IPS-11a (cell line): ENCODE data around the gene OSBPL6.
"Not testable (repeated sequence)": the region's sequence is repeated elsewhere in the genome, so short reads cannot be mapped to it uniquely, and the experiment has no call there.

ENCODE experiments used
- H3K4me3 ChIP-seq: one replicate; pipeline ENCODE4 v1.5.1; 2013; ENCODE audit warnings: low read depth, low read length, control low read depth

The OSBPL6 gene

DNA sequence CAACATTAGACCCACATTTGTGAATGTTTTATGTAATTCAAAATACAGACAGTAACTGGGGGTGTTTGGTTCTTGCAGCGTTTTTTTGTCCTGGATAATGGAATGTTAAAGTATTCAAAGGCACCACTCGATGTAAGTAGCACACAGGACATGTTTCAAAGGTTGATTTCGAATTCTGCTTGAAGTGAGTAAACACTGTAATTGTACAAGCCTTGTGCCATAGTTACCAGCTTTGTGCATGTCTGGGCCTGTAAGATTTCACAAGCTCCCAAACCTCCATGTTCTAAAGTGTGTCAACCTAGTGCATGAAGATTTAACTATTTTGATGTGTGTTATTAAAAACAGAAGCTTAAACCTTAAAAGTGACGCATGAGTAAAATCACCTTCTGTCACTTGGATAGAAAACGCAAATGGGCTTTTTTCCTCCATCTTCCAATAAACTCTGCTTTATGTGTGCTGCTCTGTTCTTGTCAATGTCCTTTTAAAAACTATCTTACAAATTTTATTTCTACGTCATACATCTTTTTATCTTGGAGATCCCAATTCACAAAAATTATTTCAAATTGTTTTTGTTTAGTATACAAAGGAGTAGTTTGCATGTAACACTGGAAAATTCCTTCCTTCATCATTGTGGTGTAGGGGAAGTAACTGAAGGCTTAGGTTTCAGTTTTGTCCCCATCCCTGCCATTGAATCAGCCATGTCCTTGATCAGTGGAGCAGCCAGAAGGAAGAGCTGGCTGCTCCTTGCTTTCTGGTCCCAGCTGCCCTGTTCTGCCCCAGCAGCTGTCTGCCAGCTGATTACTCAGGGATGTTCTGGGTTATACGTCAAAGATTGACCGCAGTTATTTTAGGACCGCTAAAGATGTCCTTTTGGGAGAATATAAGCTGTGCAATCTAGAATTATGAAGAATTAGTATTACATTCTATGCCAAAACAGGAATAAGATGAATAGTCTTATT is 137.4 kb downstream of the OSBPL6 start:
- no peak overlapping the region for H3K4me3 ChIP-seq

DNA sequence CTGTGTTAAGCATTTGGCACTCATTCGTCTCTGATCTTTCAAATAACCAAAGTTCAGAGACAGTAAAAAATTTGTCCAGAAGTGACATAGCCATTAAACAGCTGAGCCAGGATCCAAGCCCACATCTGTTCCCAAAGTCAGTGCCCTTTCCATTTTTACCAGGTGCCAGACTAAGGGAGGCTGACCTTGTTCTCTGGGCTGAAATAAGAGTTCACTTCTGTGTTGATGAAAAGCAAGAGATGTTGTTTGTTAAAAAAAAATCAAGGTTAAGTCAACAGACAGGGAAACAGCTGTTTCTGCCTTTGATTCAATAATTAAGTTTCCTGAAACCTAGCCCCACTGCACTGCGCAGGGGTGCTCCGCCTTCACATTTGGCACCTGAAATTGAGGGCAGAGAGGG is 139.5 kb downstream of the OSBPL6 start:
- H3K4me3 ChIP-seq: no peak overlapping the region

- H3K4me3 ChIP-seq: no peak overlapping the region
Observed at GRCh38 chr2:178335230-178335629, 140.9 kb downstream of the OSBPL6 start.

- no peak overlapping the region for H3K4me3 ChIP-seq
Observed at GRCh38 chr2:178344121-178344520, 149.8 kb downstream of the OSBPL6 start.

- no peak overlapping the region for H3K4me3 ChIP-seq
Observed at GRCh38 chr2:178345951-178346350, 151.6 kb downstream of the OSBPL6 start.

DNA sequence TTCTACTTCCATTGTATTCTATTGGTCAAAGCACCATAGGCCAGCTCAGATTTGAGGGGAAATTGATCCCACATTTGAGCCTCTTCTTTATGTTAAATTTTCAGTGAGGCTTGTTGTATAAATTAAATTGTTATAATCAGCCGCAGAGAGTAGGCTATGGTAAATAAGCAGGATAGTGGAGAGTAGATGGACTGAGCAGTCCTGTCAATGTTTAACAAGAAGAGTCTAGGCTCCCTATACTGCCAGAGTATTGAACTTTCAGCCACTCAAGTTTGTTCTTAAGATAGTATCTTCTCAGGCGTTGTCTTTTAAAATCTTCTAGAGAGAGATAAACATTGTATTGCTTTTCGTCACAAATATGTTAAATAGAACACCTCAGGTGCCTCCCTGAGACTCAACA is 155.7 kb downstream of the OSBPL6 start:
- no peak overlapping the region for H3K4me3 ChIP-seq

DNA sequence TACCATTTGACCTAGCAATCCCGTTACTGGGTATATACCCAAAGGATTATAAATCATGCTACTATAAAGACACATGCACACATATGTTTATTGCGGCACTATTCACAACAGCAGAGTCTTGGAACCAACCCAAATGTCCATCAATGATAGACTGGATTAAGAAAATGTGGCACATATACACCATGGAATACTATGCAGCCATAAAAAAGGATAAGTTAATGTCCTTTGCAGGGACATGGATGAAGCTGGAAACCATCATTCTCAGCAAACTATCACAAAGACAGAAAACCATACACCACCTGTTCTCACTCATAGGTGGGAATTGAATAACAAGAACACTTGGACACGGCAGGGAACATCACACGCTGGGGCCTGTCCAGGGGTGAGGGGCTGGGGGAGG is 163.4 kb downstream of the OSBPL6 start:
- H3K4me3 ChIP-seq: not testable (repeated sequence)

DNA sequence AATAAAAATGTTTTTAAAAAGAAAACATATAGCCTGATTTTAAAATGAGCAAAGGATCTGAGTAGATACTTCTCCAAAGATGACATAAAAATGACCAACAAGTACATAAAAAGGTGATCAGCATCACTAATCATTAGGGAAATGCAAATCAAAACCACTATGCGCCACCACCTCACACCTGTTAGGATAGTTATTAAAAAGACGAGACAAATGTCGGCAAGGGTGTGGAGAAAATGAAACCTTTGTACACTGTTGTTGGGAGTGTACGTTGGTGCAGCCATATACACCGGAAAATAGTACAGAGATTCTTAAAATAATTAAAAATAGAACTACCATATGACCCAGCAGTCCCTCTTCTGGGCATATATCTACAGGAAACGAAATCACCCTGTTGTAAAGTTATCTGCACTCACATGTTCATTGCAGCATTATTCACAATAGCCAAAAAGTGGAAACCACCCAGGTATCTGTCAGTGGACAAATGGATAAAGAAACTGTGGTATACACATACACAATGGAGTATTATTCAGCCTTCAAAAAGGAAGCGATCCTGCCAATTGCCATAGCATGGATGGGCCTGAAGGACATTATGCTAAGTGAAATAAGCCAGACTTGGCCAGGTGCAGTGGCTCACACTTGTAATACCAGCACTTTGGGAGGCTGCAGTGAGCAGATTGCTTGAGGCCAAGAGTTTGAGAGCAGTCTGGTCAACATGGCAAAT is 165.0 kb downstream of the OSBPL6 start:
- no peak overlapping the region for H3K4me3 ChIP-seq

DNA sequence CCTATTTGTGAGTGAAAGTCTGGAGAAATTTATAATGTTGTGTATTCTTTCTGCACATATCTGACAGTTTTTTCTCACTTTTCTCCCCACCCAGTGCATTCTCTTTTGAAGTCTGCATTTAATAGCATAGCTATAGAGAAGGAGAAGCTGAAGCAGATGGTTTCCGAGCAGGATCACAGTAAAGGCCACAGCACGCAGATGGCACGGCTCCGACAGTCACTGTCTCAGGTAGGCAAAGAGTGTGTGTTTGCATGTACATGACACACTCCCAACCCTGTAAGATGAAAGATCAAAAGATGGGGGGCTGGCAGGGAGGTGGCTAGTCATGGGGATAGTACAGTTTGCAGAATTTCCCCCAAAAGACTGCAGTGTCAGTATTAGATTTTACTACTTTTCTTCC is 167.3 kb downstream of the OSBPL6 start:
- no peak overlapping the region for H3K4me3 ChIP-seq

- no peak overlapping the region for H3K4me3 ChIP-seq
Observed at GRCh38 chr2:178363252-178363651, 168.9 kb downstream of the OSBPL6 start.

GRCh38 chr2:178365116-178365515 is 170.8 kb downstream of the OSBPL6 start:
- H3K4me3 ChIP-seq: no peak overlapping the region

GRCh38 chr2:178366412-178366811 is 172.1 kb downstream of the OSBPL6 start:
- H3K4me3 ChIP-seq: no peak overlapping the region

- H3K4me3 ChIP-seq: no peak overlapping the region
Observed at GRCh38 chr2:178367344-178367743, 173.0 kb downstream of the OSBPL6 start.

DNA sequence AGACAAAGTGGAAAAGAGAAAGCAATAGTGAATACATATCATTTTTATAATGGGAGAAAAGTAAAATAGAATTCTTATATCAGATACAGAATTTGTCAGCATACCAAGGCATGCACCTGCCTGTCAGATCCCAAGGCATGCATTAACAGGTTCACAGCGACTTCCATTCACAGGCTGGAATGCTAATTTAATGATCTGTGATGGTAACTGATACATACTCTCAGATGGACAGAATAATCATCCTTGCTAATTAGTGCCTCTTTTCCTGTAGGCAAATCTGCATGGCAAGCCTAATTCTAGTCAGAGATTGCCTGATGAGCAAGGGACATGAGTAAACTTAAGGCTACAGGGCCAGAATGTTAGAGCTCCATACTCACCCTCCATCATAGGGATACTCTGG is 180.6 kb downstream of the OSBPL6 start:
- no peak overlapping the region for H3K4me3 ChIP-seq

- H3K4me3 ChIP-seq: no peak overlapping the region
Observed at GRCh38 chr2:178377046-178377445, 182.7 kb downstream of the OSBPL6 start.

DNA sequence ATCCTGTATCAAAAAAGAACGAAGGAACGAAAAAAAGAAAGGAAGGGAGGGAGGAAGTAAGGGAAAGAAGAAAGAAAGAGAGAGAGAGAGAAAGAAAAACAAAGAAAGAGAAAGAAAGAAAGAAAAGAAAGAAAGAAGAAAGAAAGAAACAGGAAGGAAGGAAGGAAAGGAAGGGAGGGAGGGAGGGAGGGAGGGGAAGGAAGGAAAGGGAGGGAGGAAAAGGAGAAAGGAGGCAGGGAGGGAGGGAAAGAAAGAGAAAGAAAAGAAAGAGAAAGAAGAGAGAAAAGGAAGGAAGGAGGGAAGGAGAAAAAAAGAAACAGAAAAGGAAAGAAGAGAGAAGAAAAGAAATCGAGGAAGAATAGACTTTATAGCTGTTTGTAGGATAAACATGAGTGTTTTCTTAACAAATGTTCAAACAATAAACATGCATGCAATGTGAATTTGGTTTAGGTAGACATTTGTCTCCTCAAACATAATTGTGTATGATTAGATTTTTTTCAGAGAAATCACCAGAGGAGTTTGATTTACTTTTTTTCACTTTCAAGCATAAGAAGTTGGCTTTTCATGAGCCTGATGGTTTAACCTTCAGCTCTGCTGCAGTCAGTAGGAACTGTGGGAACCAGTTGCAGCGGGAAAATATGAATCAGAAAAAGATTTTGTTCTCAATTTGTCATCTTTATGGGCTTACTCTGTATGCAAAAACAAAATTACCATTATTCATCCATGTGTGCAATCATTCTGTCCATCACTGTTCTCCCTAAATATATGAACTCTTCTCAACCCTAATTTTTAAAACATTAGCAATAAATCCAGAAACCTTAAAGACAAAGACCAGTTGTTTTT is 185.1 kb downstream of the OSBPL6 start:
- H3K4me3 ChIP-seq: no peak overlapping the region

DNA sequence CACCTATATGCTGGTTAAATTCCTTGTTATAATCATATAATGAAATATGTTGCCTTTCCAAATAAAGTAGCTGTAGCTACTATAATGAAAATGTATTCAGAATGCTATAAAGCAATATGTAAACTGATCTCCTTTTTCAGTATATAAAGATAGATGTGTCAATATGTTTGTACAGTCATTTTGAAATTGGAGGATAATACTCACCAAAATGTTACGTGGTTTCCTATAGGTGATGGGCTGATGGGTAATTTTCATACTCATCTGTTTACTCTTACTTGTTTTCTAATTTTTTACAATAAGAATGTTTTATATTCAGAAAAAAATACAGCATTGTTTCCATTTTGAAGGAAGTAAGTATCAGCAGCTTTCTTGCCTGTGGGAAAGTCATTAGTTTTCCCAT is 186.5 kb downstream of the OSBPL6 start:
- H3K4me3 ChIP-seq: no peak overlapping the region

GRCh38 chr2:178383718-178384117 is 189.4 kb downstream of the OSBPL6 start:
- no peak overlapping the region for H3K4me3 ChIP-seq

GRCh38 chr2:178385595-178386148 is 191.4 kb downstream of the OSBPL6 start:
- no peak overlapping the region for H3K4me3 ChIP-seq

DNA sequence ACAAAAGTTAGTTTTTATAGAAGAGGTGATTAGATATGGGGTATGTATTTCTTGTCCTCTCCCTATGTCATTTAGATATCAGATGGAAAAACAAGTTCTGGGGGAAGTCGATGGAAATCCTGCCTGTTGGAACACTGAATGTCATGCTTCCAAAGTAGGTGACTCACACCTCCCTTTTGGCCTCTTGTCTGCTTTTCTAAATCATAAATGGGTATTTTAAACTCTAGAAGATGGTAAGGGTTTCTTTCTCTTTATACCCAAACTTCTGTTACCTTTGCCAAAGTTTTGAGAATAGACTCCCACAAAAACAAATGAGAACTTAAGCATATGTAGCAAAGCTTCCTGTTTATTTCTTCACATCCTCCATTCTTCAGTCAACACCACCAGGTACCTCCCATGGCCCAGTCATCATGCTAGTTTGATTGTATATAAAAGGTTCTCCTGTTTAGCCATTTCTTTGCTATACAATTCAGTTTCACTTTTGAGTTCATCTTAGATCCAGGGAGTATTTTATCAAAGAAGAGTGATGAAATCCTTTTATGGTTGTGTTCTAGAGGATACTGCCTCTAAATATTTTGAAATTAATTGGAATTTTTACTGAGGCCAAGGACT is 192.8 kb downstream of the OSBPL6 start:
- H3K4me3 ChIP-seq: no peak overlapping the region
